Esophagus squamous epithelium (tissue), 4 donors: ENCODE data around the gene ARPC5L.

Source experiments
- CTCF ChIP-seq, 6 experiments: fragments of 450-650 bp in 4 of 6; fragments of 200-600 bp in 2 of 6; sonication (generic) in 2 of 6; IDR thresholded peaks; one replicate each; pipeline ENCODE4 v1.5.1; 2016 to 2019; ENCODE audit warnings: antibody characterized with exemption in 6 of 6, mild to moderate bottlenecking in 4 of 6, moderate library complexity in 4 of 6
- POLR2A ChIP-seq, 4 donors: fragments of 450-650 bp; IDR thresholded peaks; one replicate each; pipeline ENCODE4 v1.6.1; 2017; ENCODE audit warnings: antibody characterized with exemption in 4 of 4, mild to moderate bottlenecking in 4 of 4, moderate library complexity in 3 of 4

GRCh38 chr9:124889006-124889405 lies 27.1 kb downstream of the ARPC5L start:
- TF ChIP-seq CTCF (IDR thresholded peaks at IDR 0.05) (no peak), POLR2A (IDR thresholded peaks at IDR 0.05) (no peak)
